Tibial artery (tissue), 4 donors: ENCODE data around the gene PTPRA.

Experiments
- DNase-seq, 2 donors: peaks; one replicate each; pipeline ENCODE4 v3.0.0-alpha.2; 2019
- H3K27ac ChIP-seq, 2 donors: fragments of 200-600 bp; sonication (generic) in 1 of 2; 1 replicate in 1 of 2; 2 replicates in 1 of 2; pipeline ENCODE4 v1.5.1; 2018 to 2019; ENCODE audit warnings: mild to moderate bottlenecking in 1 of 2
- H3K27me3 ChIP-seq, 2 donors: fragments of 200-600 bp; sonication (generic) in 1 of 2; one replicate each; pipeline versions ENCODE4 v1.5.1 to v1.6.0; 2016 to 2019
- H3K36me3 ChIP-seq, 3 donors: fragments of 200-600 bp; sonication (generic) in 2 of 3; one replicate each; pipeline ENCODE4 v1.5.1; 2016 to 2019; ENCODE audit warnings: mild to moderate bottlenecking in 2 of 3
- H3K4me1 ChIP-seq, 4 donors: fragments of 200-600 bp; sonication (generic) in 2 of 4; 1 replicate in 3 of 4; 2 replicates in 1 of 4; pipeline ENCODE4 v1.5.1; 2016 to 2019
- H3K4me3 ChIP-seq, 2 donors: fragments of 200-600 bp; sonication (generic) in 1 of 2; 1 replicate in 1 of 2; 2 replicates in 1 of 2; pipeline ENCODE4 v1.5.1; 2018 to 2019; ENCODE audit warnings: mild to moderate bottlenecking in 2 of 2
- H3K9me3 ChIP-seq, 3 donors: fragments of 200-600 bp; sonication (generic) in 1 of 3; one replicate each; pipeline ENCODE4 v1.5.1; 2016 to 2019
- CTCF ChIP-seq, 2 experiments: fragments of 200-600 bp in 1 of 2; fragments of 450-650 bp in 1 of 2; IDR thresholded peaks; one replicate each; pipeline ENCODE4 v1.5.1; 2017 to 2019; ENCODE audit warnings: antibody characterized with exemption in 2 of 2, mild to moderate bottlenecking in 1 of 2, moderate library complexity in 1 of 2
- intact Hi-C: fragments of 100-400 bp; cut with DNase I; formaldehyde crosslinking; loops from one replicate; pipeline ENCODE4 v1.15.0; 2023; ENCODE audit warnings: low total_unique reads

Gene PTPRA

GRCh38 chr20:2880650-2881049, 7.4 kb downstream of the PTPRA start:
- intact Hi-C loops: no loop called here
- DNase-seq: no peak

GRCh38 chr20:2883726-2884637, 10.7 kb downstream of the PTPRA start:
- intact Hi-C loops: no loop called here
- no peak overlapping the region for H3K27ac ChIP-seq
- no peak for DNase-seq
- no peaks in the 10 kb centered on the region for H3K27me3 ChIP-seq
- TF ChIP-seq CTCF (IDR thresholded peaks at IDR 0.05): no peak
- no peaks in the 10 kb centered on the region for H3K4me1 ChIP-seq
- H3K9me3 ChIP-seq: no peaks in the 10 kb centered on the region
- no peaks in the 10 kb centered on the region for H3K36me3 ChIP-seq
- no peak overlapping the region for H3K4me3 ChIP-seq

More at GRCh38 chr20:2880650-2881049, 7.4 kb downstream of the PTPRA start:
- H3K36me3 ChIP-seq: no peaks in the 10 kb centered on the region
- H3K4me3 ChIP-seq: no peak overlapping the region
- H3K27ac ChIP-seq: no peak overlapping the region
- TF ChIP-seq CTCF (IDR thresholded peaks at IDR 0.05): no peak
- H3K4me1 ChIP-seq: peaks cover 0 to 11% (median 8%) of the 10 kb centered on the region in 4 donors
- H3K27me3 ChIP-seq: no peaks in the 10 kb centered on the region
- H3K9me3 ChIP-seq: no peaks in the 10 kb centered on the region

GRCh38 chr20:2887715-2888114, 14.4 kb downstream of the PTPRA start:
- no peak for DNase-seq
- intact Hi-C loops: no loop called here

GRCh38 chr20:2888224-2888955, 15.1 kb downstream of the PTPRA start:
- intact Hi-C loops: no loop called here
- Histone ChIP-seq H3K4me3 (no peak overlapping the region), H3K9me3 (no peaks in the 10 kb centered on the region), H3K36me3 (no peaks in the 10 kb centered on the region), H3K27ac (no peak overlapping the region), H3K27me3 (no peaks in the 10 kb centered on the region), H3K4me1 (peaks cover 0 to 5% (median 0%) of the 10 kb centered on the region in 4 donors)
- no peak for DNase-seq
- TF ChIP-seq CTCF (IDR thresholded peaks at IDR 0.05): no peak

More at GRCh38 chr20:2887715-2888114, 14.4 kb downstream of the PTPRA start:
- H3K27me3 ChIP-seq: no peaks in the 10 kb centered on the region
- no peaks in the 10 kb centered on the region for H3K9me3 ChIP-seq
- no peak overlapping the region for H3K27ac ChIP-seq
- H3K4me3 ChIP-seq: no peak overlapping the region
- peaks cover 0 to 5% (median 0%) of the 10 kb centered on the region in 4 donors for H3K4me1 ChIP-seq
- no peaks in the 10 kb centered on the region for H3K36me3 ChIP-seq
- no peak for TF ChIP-seq CTCF (IDR thresholded peaks at IDR 0.05)

GRCh38 chr20:2889209-2889608, 15.9 kb downstream of the PTPRA start:
- Histone ChIP-seq H3K4me3 (no peak overlapping the region), H3K27me3 (no peaks in the 10 kb centered on the region), H3K4me1 (peaks cover 0 to 5% (median 0%) of the 10 kb centered on the region in 4 donors), H3K9me3 (no peaks in the 10 kb centered on the region), H3K27ac (no peak overlapping the region), H3K36me3 (no peaks in the 10 kb centered on the region)
- intact Hi-C loops: no loop called here
- no peak for TF ChIP-seq CTCF (IDR thresholded peaks at IDR 0.05)
- DNase-seq: no peak
